ENCODE measurements around the gene ITPR2. TPM values are rescaled to one million over a fixed set of nuclear protein-coding genes. Genes with fewer than 3 reads are reported as not detected.

ITPR2 gene
- polyA plus RNA-seq, 1 experiment: 3.5 TPM

GRCh38 chr12:26822026-26822425 is 11.0 kb downstream of the ITPR2 start:
- no peaks in the 10 kb centered on the region for H3K27me3 ChIP-seq (ENCODE audit: control insufficient read depth, insufficient read depth, low read length)
- no peak overlapping the region for H3K4me3 ChIP-seq (ENCODE audit: low read depth, low read length)
- H3K36me3 ChIP-seq (ENCODE audit: control insufficient read depth, insufficient read depth, low read length): no peaks in the 10 kb centered on the region
- CTCF ChIA-PET: interaction anchor here (1.0 to 3.5 kb wide), 2 partner anchors 11 to 726 kb away, joined by 3 to 14 read pairs; partner anchors contain the start of gene ITPR2
- DNase-seq (ENCODE audit: low read depth): no peak
- POLR2A ChIA-PET: interaction anchor here (0.7 to 0.9 kb wide), 2 partner anchors 10 to 12 kb away, joined by 3 to 4 read pairs; no protein-coding TSS in a partner anchor
- TF ChIP-seq CTCF (IDR thresholded peaks at IDR 0.05; ENCODE audit: insufficient read depth, low read depth, low read length): no peak

- POLR2A ChIA-PET: interaction anchor here (0.7 to 0.9 kb wide), 2 partner anchors 11 to 13 kb away, joined by 3 to 4 read pairs; no protein-coding TSS in a partner anchor
- no peak for DNase-seq (ENCODE audit: low read depth)
- no peak overlapping the region for H3K4me3 ChIP-seq (ENCODE audit: low read depth, low read length)
- no peaks in the 10 kb centered on the region for H3K36me3 ChIP-seq (ENCODE audit: control insufficient read depth, insufficient read depth, low read length)
- no peak for TF ChIP-seq CTCF (IDR thresholded peaks at IDR 0.05; ENCODE audit: insufficient read depth, low read depth, low read length)
- CTCF ChIA-PET: interaction anchor here (1.0 to 3.5 kb wide), 2 partner anchors 12 to 725 kb away, joined by 3 to 14 read pairs; partner anchors contain the start of gene ITPR2
- no peaks in the 10 kb centered on the region for H3K27me3 ChIP-seq (ENCODE audit: control insufficient read depth, insufficient read depth, low read length)
These were observed 11.7 kb downstream of the ITPR2 start for GRCh38 chr12:26821212-26821701.

GRCh38 chr12:26818636-26819035 is 14.4 kb downstream of the ITPR2 start:
- no peak for DNase-seq (ENCODE audit: low read depth)
- CTCF ChIA-PET: interaction anchor here (0.7 kb wide), 1 partner anchor 574 kb away, joined by 4 read pairs; no protein-coding TSS in a partner anchor
- Histone ChIP-seq H3K27me3 (ENCODE audit: control insufficient read depth, insufficient read depth, low read length) (no peaks in the 10 kb centered on the region), H3K36me3 (ENCODE audit: control insufficient read depth, insufficient read depth, low read length) (no peaks in the 10 kb centered on the region), H3K4me3 (ENCODE audit: low read depth, low read length) (no peak overlapping the region)
- POLR2A ChIA-PET: no interaction called here
- no peak for TF ChIP-seq CTCF (IDR thresholded peaks at IDR 0.05; ENCODE audit: insufficient read depth, low read depth, low read length)

- CTCF ChIA-PET: interaction anchor here (0.7 kb wide), 1 partner anchor 574 kb away, joined by 4 read pairs; no protein-coding TSS in a partner anchor
- H3K36me3 ChIP-seq (ENCODE audit: control insufficient read depth, insufficient read depth, low read length): no peaks in the 10 kb centered on the region
- H3K27me3 ChIP-seq (ENCODE audit: control insufficient read depth, insufficient read depth, low read length): no peaks in the 10 kb centered on the region
- no peak overlapping the region for H3K4me3 ChIP-seq (ENCODE audit: low read depth, low read length)
- POLR2A ChIA-PET: no interaction called here
- DNase-seq (ENCODE audit: low read depth): no peak
- no peak for TF ChIP-seq CTCF (IDR thresholded peaks at IDR 0.05; ENCODE audit: insufficient read depth, low read depth, low read length)
These were observed 14.8 kb downstream of the ITPR2 start for GRCh38 chr12:26818201-26818600.

GRCh38 chr12:26817183-26817591 is 15.8 kb downstream of the ITPR2 start:
- no peak overlapping the region for H3K4me3 ChIP-seq (ENCODE audit: low read depth, low read length)
- CTCF ChIA-PET: no interaction called here
- POLR2A ChIA-PET: no interaction called here
- no peaks in the 10 kb centered on the region for H3K27me3 ChIP-seq (ENCODE audit: control insufficient read depth, insufficient read depth, low read length)
- TF ChIP-seq CTCF (IDR thresholded peaks at IDR 0.05; ENCODE audit: insufficient read depth, low read depth, low read length): no peak
- no peak for DNase-seq (ENCODE audit: low read depth)
- no peaks in the 10 kb centered on the region for H3K36me3 ChIP-seq (ENCODE audit: control insufficient read depth, insufficient read depth, low read length)

All from BJ (cell line).